ENCODE results near the gene MB.

The MB gene

DNA sequence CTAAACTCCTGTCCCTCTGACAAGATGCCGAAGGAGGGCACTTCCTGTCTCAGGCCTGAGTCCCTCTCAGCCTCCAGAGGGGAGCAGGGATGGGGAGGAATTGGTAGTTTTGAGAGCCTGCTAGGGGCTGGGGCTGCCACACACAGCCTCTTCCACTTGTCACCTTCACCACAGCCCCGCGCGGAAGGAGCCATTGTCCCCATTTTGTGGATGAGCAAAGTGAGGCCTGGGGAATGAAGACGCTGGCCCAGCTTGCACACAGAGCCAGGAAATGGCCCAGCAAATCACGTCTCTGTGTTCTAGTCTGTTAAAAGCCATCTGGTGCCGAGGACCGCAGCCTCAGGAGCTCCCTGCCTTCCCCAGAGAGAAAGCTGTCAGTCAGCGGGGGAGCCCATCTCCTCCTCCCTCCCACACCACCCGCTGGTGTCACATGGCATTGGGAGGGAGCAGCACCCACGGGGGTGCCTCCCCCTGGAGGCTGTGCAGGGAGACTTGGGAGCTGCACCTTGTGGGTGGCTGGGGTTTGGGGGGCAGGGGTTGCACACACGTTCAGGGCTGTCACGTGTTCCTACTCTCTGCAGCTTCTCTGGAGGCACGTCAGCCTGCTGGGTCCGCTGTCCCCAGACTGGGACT is 41.9 kb downstream of the MB start:
- no peak for DNase-seq (ENCODE audit: low read depth in 2 of 2)

- no peak for DNase-seq (ENCODE audit: low read depth in 2 of 2)
Measured at GRCh38 chr22:35572556-35572955, 44.6 kb downstream of the MB start.

- DNase-seq (ENCODE audit: low read depth in 2 of 2), result no peak
Measured at GRCh38 chr22:35570686-35571194, 46.4 kb downstream of the MB start.

GRCh38 chr22:35569916-35570315 is 47.2 kb downstream of the MB start:
- DNase-seq (ENCODE audit: low read depth in 2 of 2), result no peak

- no peak for DNase-seq (ENCODE audit: low read depth in 2 of 2)
Measured at GRCh38 chr22:35568751-35569739, 48.1 kb downstream of the MB start.

DNA sequence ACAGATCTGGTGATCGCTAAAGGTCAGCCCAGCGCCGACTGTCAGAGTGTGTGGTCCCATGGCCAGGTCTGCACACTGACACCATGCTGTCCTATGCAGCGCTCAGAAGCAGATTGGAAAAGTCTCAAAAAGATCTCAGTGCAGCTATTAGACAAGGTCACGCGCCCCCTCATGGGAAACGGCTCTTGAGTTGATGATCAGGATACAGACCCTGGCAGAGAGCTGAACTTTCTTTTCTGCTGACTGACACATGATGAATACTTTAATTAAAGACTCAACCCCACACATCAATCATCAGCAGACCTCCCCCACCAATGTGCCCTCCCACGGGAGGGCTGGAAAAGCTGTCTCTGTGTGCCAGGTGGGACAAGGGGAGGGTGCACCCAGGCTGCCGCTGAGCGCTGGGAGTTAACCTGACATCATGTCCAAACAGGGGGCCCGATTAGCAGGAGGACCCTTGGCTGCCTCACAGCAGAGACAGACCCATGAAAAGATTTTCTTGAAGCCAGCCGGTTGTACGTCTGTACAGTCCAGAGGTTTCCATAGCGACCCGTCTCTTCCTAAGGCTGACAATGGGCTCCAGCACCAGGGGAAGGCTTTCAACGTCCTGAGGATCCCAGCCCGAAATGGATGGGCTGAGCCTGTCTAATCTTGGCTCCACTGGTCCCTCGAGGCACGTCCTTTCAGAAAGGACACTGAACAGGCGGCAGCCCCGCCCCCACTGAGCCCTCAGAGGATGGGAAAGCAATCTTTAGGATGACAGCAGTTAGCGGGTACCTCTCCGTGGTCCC is 49.6 kb downstream of the MB start:
- DNase-seq (ENCODE audit: low read depth in 2 of 2), result no peak

GRCh38 chr22:35564975-35565867 is 51.9 kb downstream of the MB start:
- DNase-seq (ENCODE audit: low read depth in 2 of 2), result no peak

DNA sequence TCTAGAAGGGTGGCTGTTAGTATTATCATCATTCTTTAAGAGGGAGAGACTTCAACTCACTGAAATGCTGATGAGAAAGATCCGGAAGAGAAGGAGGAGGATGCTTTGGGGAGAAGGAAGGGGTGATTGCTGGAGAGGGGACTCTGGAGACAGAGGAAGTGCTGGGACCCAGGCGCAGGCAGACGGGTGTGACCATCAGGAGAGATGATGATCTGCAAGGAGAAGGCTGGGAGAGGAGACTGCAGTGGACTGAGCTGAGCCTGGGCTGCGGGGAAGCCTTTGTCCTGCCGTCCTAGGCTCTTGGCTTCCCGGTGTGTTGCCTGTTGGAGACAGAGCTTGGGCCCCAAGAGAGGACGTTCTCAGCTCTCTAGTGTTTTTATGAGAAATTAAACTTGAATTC is 53.9 kb downstream of the MB start:
- no peak for DNase-seq (ENCODE audit: low read depth in 2 of 2)

DNA sequence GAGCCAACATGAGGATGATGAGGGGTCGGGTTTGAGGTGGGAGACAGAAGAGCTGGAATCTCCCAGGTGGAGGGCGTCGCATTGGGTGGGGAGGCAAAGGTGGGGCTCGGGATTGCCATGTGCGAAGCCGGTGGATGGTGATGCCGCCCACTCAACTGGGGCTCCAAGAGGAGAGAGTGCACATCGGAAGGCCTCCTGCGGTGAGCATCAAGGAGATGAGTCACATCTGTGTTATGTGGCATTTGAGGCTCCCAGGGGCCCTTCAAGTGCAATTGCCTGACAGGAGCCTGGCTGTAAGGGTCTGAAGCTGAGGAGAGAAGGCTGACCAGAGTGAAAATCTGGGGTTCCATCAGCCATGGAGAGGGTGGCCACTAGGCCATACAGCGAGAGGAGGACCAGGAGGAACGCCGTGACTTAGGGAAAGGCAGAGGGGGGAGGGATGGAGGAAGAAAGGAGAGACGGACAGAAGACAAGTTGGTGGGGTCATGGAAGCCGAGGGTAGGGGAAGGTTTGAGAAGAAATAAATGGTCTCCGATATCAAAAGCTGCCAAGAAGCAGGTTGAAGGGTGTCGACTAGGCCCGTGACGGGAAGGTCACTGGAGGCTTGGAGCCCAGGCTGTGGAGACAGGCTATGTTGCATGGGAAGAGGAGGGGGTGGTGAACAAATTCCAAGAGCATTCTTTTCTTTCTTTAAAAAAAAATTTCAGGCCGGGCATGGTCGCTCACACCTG is 55.2 kb downstream of the MB start:
- DNase-seq (ENCODE audit: low read depth in 2 of 2), result no peak

DNA sequence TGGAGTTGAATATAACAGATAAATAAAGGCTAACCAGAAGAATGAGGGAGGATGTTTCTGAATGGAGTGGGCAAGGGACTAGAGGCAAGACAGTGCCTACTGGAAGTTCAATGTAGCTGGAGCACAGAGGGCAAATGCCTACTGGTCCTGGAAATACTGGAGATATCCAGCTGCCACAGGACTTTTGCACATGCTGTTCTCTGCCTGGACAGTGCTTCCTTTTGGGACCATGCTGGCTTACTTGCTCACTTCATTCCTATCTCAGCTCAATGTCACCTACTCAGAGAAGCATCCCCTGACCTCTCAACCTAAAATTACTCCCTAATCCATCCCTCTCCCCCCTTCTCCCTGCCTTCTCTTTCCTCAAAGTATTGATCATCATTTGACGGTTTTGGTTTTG is 56.3 kb downstream of the MB start:
- DNase-seq (ENCODE audit: low read depth in 2 of 2), result no peak

GRCh38 chr22:35560366-35560765 is 56.8 kb downstream of the MB start:
- DNase-seq (ENCODE audit: low read depth in 2 of 2), result no peak

DNA sequence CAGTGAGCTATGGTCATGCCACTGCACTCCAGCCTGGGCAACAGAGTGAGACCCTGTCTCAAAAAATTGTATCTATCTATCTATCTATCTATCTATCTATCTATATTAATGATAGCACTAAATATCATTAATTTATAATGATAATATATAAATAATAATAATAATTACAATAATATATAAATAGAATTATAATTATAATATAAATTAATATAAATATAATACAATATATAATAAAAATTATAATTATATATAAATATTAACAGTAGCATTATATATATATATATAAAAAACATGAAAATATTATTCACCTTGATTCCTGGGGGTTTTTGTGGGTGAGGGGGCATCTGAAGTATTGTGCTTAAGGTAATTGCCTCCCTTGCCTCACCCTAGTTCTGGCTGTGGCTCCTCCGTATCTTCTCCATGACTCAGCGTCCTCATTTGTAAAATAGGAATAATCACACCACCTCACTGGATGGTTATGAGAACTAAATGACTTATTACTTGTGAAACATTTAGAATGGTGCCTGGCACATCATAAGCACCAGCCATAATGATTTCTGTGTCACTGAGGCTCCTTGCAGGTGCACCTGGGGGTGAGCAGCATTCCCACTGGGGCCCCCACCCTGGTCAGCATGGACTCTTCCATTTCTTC is 57.6 kb downstream of the MB start:
- no peak for DNase-seq (ENCODE audit: low read depth in 2 of 2)

GRCh38 chr22:35558719-35559118 is 58.4 kb downstream of the MB start:
- DNase-seq (ENCODE audit: low read depth in 2 of 2), result no peak

- DNase-seq (ENCODE audit: low read depth in 2 of 2), result no peak
Measured at GRCh38 chr22:35558031-35558430, 59.1 kb downstream of the MB start.
